Activated CD8-positive, alpha-beta memory T cell treated with anti-CD3 and anti-CD28 coated beads for 48 hours (primary cell): ENCODE data around the gene KRTAP5-1.
"Not testable (repeated sequence)": the region's sequence is repeated elsewhere in the genome, so short reads cannot be mapped to it uniquely, and the experiment has no call there.

ENCODE experiments used
- DNase-seq, 3 experiments: peaks; one replicate each; pipeline ENCODE4 v3.0.0-alpha.2; 2020; ENCODE audit warnings: low read depth in 2 of 3, low spot score in 2 of 3

KRTAP5-1 gene

DNA sequence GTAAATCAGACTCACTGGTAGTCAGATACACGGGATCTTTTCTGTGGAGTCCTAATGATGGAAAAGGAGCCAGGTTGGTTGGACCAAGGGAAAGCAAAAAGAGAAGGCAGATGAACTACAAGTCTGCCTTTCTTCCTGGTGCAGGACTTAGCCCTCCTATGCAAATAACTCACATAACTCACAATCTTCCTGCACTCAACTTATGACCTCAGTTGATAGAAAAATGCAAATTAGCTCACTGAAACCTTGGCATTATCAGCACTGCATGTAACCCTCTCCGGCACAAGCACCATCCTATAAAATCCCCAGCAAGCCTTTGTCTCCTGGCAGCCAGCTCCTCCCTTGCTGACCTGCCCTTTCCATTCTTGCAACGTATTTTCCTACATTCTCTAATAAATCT, 16.6 kb upstream of the KRTAP5-1 start:
- DNase-seq = not testable (repeated sequence)

DNA sequence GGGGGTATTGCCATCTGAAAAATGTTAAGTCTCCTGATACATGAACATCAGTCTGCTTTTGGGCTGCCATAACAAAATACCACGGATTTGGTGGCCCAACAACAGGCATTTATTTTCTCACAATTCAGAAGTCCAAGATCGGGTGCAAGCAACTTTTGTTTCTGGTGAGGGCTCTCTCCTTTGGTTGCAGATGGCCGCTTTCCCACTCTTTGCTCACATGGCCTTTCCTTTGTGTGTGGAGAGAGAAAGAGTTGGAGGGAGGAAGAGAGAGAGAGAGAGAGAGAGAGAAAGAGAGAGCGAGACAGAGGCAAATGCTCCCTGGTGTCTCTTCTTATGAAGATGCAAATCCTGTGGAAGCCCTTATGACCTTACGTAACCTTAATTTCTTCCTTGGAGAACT, 15.5 kb upstream of the KRTAP5-1 start:
- DNase-seq = no peak

DNA sequence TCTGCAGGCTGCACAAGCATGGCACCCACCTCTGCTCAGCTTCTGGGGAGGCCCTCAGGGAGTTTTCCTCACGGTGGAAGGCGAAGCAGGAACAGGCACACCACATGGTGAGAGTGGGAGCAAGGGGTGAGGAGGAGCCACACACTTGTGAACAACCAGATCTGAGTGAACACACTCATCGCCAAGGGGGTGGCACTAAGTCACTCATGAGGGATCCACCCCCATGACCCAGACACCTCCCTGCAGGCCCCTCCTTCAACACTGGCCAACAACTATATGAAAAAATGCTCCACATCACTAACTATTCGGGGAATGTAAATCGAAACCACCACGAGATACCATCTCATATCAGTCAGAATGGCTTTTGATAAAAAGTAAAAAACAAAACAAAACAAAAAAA, 13.7 kb upstream of the KRTAP5-1 start:
- no peak for DNase-seq

DNA sequence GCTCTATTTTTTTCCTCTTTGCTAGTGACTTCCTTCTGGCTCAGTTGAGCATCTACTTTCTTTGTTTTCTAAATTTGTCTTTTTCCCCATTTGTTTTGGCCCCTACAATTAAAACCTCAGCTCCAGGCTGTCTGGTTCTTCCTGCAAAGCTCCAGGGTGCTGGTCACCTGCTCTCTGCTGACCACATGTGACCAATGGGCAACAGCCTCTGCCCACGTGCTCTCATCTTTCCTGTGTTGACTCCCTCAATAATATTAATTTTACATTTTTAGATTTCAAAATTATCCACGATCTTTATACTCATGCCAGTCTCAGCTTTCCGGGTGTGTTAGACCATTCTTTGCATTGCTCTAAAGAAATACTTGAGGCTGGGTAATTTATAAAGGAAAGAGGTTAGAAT, 13.3 kb upstream of the KRTAP5-1 start:
- DNase-seq = not testable (repeated sequence)

DNA sequence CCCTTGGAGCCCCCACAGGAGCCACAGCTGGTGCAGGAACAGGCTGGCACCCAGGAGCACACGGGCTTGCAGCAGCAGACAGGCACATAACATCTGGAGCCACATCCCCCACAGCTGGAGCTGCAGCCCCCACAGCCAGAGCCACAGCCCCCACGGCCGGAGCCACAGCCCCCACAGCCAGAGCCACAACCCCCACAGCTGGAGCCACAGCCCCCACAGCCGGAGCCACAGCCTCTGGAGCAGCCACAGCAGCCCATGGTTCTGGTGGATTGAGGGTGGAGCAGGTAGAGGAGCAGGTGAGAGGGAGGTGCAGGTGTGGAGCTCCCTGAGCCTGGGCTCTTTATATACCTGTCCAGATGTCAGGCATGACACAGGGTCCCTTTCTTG, 12.9 kb upstream of the KRTAP5-1 start, which contains the start of gene KRTAP5-2:
Gene KRTAP5-2, minus strand, starts transcription at position 301 of the 387 bp plus-strand sequence. Its CDS starts 44 bp downstream, at position 257.
- no peak for DNase-seq

DNA sequence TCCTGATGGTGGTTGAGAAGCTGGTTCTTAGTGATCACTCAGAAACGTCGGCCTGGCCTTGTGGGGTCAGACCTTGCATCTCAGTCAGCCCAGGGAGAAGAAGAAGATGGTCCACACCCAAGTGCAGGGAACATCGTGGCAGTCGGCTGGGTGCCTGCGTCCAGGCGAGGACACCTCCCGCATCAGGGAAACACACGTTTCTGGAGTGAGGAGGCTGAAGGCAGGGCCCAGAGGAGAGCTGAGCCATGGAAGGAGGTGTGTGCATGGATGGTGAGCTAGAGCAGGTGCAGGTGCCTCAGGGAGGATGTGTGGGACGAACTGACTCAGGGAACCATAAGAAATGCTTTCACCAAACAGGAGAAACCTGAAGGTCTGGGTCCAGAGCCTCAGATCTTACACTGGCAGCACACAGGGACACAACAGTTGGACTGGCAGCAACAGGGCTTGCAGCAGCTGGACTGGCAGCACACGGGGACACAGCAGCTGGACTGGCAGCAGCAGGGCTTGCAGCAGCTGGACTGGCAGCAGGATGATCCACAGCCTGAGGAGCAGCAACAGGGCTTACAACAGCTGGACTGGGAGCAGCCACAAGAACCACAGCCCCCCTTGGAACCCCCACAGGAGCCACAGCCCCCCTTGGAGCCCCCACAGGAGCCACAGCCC, 12.4 kb upstream of the KRTAP5-1 start:
- no peak for DNase-seq

DNA sequence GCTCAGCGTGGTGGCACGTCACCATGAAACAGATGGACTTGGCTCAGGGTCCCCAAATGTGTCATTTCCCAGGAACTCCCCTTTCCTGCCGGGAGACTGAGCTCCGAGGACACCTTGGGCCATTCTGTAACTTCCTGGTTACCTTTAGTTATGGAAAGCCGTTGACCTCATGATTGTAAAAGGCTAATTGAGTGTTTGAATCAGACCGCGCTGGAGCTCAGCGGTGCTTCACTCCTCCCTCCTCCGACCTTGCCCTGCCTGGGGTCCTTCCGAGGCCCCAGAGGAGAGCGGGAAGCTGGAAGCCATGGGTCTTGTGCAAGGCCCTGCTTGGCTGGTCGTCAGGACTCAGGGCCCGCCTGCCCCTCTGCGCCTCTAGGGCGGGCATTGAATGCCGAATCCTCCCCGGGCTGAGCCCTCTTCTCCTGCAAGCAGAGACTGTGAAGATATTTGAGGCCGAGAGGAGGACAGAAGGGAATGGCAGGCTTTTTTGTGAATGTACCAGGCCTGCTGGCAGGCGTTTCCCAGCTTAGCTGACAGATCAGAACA, 11.6 kb upstream of the KRTAP5-1 start:
- DNase-seq = not testable (repeated sequence)

DNA sequence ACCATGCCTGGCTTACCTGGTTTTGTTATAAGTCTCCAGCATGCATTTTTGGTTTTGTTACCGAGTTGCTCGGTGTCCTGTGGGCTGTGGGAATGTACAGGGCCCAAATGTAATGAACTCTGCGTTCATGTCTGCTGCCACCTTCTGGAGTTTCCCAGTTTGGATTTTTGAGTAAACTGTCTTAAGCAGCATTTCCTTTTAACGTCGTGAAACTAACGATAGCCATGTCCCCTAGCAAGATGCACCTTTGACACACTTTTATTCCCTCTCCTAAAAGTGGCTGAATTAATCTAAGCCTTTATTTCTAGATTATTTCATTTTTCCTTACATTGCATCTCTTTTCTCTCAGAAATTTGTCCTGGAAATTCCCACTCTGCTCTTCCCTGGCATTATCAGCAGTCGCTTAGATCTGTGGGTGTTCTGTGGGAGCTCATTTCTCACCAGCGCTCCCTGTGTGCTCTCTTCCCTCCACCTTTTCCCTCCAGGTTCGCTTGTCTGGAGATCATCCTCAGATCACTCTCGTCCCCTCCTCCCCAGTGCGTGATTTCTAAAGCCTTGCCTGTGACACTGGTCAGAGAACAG, 11.0 kb upstream of the KRTAP5-1 start:
- not testable (repeated sequence) for DNase-seq

DNA sequence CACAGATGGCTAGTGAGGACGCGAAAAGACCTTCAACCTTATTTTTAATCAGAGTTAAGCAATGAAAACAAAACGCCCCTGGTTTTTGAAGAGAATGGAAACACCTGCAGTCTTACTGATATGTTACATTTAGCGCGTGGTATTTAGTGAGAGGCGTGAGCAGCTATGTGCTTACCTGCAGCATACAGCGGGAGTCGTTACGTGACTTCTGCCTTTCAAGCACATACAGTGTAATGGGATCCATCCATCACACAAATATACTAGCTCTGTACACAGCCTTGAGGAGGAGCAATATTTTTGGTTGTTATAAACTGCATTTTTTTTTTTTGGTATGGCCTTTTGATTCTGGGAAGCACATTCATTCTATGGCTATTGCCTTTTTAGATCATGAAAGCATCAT, 7.5 kb upstream of the KRTAP5-1 start:
- no peak for DNase-seq

DNA sequence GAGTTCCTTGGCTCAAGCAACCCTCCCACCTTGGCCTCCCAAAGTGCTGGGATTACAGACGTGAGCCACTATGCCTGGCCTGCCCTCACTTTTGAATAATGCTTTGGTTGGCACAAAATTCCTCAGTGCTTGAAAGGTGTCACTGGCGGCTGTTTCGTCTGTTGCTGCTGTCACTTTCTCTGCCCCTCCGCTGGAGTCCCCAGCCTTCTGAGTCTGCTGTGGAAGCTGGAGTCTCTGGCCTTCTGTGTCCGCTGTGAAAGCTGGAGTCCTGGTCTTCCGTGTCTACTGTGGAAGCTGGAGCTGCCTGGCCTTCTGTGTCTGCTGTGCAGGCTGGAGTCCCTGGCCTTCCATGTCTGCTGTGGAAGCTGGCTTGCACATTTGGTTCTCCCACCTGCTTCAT, 4.9 kb upstream of the KRTAP5-1 start:
- no peak for DNase-seq

DNA sequence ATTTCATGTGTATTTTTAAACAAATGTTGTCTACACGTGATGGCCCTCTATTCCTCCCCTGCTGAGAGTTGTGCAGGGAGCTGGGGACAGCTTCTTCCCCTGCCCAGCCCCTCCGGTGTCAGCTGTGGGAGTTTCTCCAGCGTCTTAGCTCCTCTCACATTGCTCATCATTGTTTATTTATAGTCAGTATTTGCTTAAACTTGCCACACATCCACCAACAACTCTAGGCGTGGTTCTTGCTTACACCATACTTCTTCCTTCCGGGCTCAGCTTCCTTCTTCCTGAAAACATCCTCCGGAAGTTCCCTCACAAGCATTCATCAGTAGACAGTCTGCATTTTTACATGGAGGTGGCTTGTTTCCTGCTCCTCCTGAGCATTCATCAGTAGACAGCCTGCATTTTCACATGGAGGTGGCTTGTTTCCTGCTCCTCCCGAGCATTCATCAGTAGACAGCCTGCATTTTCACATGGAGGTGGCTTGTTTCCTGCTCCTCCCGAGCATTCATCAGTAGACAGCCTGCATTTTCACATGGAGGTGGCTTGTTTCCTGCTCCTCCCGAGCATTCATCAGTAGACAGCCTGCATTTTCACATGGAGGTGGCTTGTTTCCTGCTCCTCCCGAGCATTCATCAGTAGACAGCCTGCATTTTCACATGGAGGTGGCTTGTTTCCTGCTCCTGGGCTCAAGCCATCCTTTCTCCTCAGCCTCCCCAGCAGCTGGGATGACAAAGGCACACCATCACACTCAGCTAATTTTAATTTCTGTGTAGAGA, 4.3 kb upstream of the KRTAP5-1 start:
- DNase-seq = not testable (repeated sequence)

DNA sequence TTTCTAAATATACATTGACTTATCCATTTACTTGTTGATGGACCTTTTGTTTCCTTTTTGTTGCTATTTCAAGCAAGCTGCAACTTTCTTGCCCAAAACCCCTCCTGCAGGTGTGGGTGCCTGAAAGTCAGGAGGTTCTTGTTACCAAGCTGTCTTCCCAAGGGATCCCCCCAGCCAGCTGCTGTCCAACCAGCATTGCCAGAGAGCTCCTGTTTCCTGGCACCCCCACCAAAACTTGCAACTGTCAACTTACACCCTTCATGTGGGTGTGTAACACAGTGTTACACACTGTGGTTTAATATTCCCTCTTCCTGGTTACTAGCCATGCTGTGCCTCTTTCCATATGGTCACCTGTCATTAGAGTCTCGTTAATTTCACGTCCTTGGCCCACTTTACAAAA, 1.6 kb upstream of the KRTAP5-1 start:
- DNase-seq = no peak

DNA sequence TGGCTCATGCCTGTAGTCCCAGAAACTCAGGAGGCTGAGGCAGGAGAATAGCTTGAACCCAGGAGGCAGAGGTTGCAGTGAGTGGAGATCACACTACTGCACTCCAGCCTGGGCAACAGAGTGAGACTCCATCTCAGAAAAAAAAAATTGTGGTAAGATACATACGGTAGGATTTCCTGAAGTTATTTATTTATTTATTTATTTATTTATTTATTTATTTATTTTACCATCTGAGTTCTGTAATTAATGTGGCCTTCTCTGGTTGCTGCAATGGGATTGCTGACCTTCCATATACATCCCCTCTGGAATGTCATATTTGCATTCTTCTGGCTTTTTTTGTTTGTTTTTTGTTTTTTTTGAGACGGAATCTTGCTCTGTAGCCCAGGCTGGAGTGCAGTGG, 2.2 kb downstream of the KRTAP5-1 start:
- not testable (repeated sequence) for DNase-seq

DNA sequence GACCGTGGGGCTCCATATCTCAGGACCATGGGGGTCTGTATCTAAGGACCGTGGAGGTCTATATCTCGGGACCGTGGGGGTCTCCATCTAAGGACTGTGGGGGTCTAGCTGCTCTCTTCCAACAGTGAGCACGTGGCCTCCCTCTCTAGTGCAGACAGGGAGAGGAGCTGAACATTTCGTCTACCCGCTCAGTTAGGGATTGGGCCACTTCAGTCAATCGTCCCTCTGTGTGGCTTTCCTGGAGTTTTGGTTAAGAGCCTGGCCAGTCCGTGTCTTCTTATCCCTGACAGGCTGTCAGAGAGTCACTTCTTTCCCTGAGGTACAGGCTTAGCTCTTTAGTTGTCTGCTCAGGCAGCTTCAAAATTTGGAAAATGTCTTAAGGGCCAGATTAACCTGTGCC, 3.1 kb downstream of the KRTAP5-1 start:
- no peak for DNase-seq

DNA sequence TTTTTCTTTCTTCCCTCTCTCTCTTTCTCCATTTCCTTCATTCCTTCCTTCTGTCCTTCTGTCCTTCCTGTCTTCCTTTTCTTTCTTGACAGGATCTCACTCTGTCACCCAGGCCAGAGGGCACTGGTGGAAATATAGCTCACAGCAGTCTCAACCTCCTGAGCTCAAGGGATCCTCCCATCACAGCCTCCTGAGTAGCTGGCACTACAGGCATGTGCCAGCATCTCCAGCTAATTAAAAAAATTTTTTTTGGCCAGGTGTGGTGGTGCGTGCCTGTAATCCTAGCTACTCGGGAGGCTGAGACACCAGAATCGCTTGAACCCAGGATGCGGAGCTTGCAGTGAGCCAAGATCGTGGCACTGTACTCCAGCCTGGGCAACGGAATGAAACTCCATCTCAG, 8.3 kb downstream of the KRTAP5-1 start:
- DNase-seq = no peak

DNA sequence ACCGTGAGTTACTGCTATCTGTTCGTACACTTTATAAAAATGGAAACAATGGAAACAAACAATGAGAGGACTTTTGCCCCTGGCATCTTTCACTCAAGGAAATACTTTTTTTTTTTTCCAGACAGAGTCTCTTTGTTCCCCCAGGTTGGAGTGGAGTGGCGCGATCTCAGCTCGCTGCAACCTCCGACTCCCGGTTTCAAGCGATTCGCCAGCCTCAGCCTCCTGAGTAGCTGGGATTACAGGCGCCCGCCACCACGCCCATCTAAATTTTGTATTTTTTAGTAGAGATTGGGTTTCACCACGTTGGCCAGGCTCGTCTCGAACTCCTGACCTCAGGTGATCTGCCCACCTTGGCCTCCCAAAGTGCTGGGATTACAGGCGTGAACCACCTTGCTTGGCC, 9.3 kb downstream of the KRTAP5-1 start:
- DNase-seq = not testable (repeated sequence)

DNA sequence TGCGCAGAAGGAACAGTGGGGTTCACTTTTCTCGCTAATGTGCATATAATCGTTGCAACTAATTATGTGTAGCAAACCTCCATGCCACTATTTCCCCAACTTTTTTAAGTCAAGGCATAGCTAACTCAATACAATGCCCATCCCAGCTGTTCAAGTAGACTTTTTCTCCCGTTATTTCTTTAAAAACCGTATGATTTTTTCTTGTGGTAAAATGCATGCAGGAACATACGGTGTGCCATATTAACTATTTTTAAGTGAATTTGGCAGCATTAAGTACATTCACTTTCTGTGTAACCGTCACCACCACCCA, 10.2 kb downstream of the KRTAP5-1 start:
- no peak for DNase-seq

DNA sequence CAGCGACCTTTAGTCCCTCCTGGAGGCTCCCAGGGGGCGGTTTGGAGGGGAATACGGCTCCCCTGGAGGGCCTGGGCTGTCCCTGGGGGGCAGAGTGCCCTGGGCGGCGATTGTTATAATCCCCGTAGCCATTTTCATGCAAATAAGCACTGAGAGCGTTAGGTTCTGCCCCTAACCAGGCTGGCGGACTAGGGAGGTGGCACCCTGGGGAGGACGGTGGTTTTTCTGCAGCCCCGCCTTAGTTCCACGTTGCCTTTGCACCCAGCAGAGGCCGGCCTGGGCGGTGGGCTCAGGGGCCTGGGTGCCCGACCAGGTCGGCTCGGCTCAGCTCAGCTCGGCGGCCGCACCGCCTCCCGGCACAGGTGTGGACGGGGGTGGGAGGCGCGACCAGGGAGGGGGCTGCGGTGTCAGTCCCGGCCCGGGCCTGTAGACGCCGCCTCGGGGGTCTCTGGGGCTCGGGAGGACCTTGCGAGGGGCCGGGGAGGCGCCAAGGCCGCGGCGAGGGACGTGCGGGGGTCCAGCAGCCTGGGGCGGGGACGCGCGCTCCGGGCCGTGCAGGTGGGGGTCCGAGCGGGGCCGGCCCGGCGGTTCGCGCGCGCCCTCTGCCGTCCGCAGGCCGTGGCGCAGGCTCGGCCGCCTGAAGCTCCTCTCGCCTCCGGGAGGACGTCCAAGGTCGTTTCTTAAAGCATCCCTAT, 10.7 kb downstream of the KRTAP5-1 start:
- DNase-seq = peak in 1 of 3 experiments; percentile 37

DNA sequence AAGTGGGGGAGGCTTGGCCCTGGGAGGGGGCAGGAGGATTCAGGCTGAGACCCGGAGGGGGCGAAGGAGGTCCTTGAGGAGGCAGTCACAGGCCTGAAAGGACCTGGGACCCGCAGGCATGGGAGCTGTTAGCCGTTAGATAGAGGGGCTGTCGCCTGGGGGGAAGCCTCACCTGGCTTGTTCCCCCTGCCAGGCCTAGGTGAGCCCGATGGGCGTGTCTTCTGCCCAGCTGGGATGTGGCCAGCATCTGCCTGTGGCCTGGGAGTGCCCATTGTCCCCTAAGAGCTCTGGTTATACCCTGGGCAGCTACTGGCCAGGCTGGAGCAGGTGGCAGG, 11.2 kb downstream of the KRTAP5-1 start:
- no peak for DNase-seq

DNA sequence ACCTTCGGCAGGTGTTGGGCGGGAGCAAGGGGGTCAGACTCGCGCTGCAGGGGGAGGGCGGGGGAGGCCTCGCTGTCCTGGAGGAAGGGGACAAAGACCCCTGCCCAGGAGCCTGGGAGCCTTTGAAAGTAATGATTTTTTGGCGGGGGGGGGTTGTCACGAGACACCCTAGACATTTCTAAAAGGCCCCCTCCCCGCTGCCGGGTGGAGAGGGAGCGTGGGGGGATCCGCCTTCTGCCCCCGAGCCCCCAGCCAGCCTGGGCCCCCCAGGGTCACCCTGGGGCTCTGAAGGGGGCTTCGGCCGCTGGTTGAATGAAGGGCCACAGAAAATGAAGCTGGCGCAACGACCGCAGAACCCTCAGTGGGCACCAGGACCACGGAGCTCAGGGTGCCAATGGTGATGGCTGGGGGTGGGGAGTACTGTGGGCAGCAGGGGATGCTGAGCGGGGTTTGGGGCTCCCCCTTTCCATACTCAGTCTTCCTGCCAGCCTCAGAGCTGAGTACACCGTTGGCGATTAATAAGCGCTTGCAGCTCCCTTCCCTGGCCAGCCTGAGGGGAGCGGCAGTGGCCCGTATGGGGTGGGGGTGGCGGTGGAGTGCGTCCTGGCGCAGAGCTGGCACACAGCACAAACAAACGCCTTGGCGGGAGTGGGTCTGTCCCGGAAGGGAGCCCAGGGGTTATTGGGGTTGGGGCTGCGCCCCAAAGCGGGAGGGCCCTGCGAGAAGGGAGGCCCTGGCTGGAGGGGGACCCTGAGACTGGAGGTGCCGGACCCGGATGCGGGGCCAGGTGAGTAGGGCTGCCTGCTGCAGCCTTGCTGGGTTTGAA, 11.8 kb downstream of the KRTAP5-1 start:
- DNase-seq = no peak
